Esophagus (tissue), 2 donors: Measurements from ENCODE around the gene MEOX1. TPM values are rescaled to one million over a fixed set of nuclear protein-coding genes. Genes with fewer than 3 reads are reported as not detected.
"Not testable (repeated sequence)": the region's sequence is repeated elsewhere in the genome, so short reads cannot be mapped to it uniquely, and the experiment has no call there.

Experiments used
- H3K27ac ChIP-seq, 2 donors: one replicate each; pipeline ENCODE4 v1.5.1; 2013; ENCODE audit warnings: low read depth in 2 of 2, mild to moderate bottlenecking in 2 of 2, inconsistent platforms in 1 of 2, low read length in 1 of 2, moderate library complexity in 1 of 2
- H3K27me3 ChIP-seq, 2 donors: one replicate each; pipeline ENCODE4 v1.6.1; 2013; ENCODE audit warnings: low read length in 2 of 2, control low read depth in 1 of 2, mild to moderate bottlenecking in 1 of 2; ENCODE audit not compliant: insufficient read depth in 2 of 2, control insufficient read depth in 1 of 2
- H3K36me3 ChIP-seq, 2 donors: one replicate each; pipeline ENCODE4 v1.6.1; 2013; ENCODE audit warnings: low read length in 1 of 2; ENCODE audit not compliant: control insufficient read depth in 2 of 2, insufficient read depth in 2 of 2
- H3K4me1 ChIP-seq, 2 donors: one replicate each; pipeline ENCODE4 v1.6.1; 2013; ENCODE audit warnings: low read length in 1 of 2; ENCODE audit not compliant: control insufficient read depth in 2 of 2, insufficient read depth in 2 of 2
- H3K4me3 ChIP-seq, 2 donors: one replicate each; pipeline ENCODE4 v1.5.1; 2013; ENCODE audit warnings: low read length in 2 of 2, mild to moderate bottlenecking in 2 of 2, low read depth in 1 of 2, moderate library complexity in 1 of 2
- H3K9me3 ChIP-seq, 2 donors: one replicate each; pipeline ENCODE4 v1.6.1; 2013; ENCODE audit warnings: mild to moderate bottlenecking in 2 of 2, low read depth in 1 of 2, low read length in 1 of 2, moderate library complexity in 1 of 2; ENCODE audit not compliant: control insufficient read depth in 2 of 2, insufficient read depth in 1 of 2
- WGBS, 2 donors: extraction: QIAGEN DNeasy Blood & Tissue Kit; methylation state at CpG; one replicate each; pipeline ENCODE4 v1.1.7; 2013; 5-methylcytosine and 5-hydroxymethylcytosine counted together
- polyA plus RNA-seq, 2 donors: library from polyadenylated mRNA; stranded (reverse); fragments of 200-250 nt; gene quantifications; one replicate each; pipeline ENCODE4 v1.2.3, GENCODE V29; 2013
- donor health status: healthy with polysubstance abuse.
- donor health status: Bipolar disorder and iron deficiency.

MEOX1 gene
- polyA plus RNA-seq, 2 donors, result 1.8 to 2.7 TPM

- no peaks in the 10 kb centered on the region for H3K36me3 ChIP-seq
- no peaks in the 10 kb centered on the region for H3K4me1 ChIP-seq
- no peaks in the 10 kb centered on the region for H3K9me3 ChIP-seq
- no peaks in the 10 kb centered on the region for H3K27me3 ChIP-seq
- H3K4me3 ChIP-seq, result no peak overlapping the region
- 98 to 100% methylated on average over 1 of the region's 1 CpG for WGBS, 2 donors
- H3K27ac ChIP-seq, result no peak overlapping the region
Measured at GRCh38 chr17:43603321-43603720, 58.4 kb downstream of the MEOX1 start.

- 94 to 95% methylated on average over 4 of the region's 4 CpGs for WGBS, 2 donors
- H3K4me3 ChIP-seq, result not testable (repeated sequence)
Measured at GRCh38 chr17:43602556-43602955, 59.2 kb downstream of the MEOX1 start.

GRCh38 chr17:43601280-43602039, 60.3 kb downstream of the MEOX1 start:
- no peak overlapping the region for H3K4me3 ChIP-seq
- H3K27me3 ChIP-seq, result no peaks in the 10 kb centered on the region
- no peak overlapping the region for H3K27ac ChIP-seq
- H3K9me3 ChIP-seq, result no peaks in the 10 kb centered on the region
- WGBS, 2 donors, result 41 to 47% methylated on average over 10 of the region's 10 CpGs
- no peaks in the 10 kb centered on the region for H3K36me3 ChIP-seq
- no peaks in the 10 kb centered on the region for H3K4me1 ChIP-seq

More at GRCh38 chr17:43602556-43602955, 59.2 kb downstream of the MEOX1 start:
- not testable (repeated sequence) for H3K27me3 ChIP-seq, H3K36me3 ChIP-seq, H3K9me3 ChIP-seq, H3K4me1 ChIP-seq, H3K27ac ChIP-seq

- H3K36me3 ChIP-seq, result no peaks in the 10 kb centered on the region
- no peak overlapping the region for H3K4me3 ChIP-seq
- no peaks in the 10 kb centered on the region for H3K27me3 ChIP-seq
- H3K9me3 ChIP-seq, result no peaks in the 10 kb centered on the region
- H3K4me1 ChIP-seq, result no peaks in the 10 kb centered on the region
- WGBS, 2 donors, result 75 to 88% methylated on average over 3 of the region's 3 CpGs
- no peak overlapping the region for H3K27ac ChIP-seq
Measured at GRCh38 chr17:43599835-43600234, 61.9 kb downstream of the MEOX1 start.

GRCh38 chr17:43599046-43599395, 62.7 kb downstream of the MEOX1 start:
- Histone ChIP-seq H3K9me3 (no peaks in the 10 kb centered on the region), H3K36me3 (no peaks in the 10 kb centered on the region), H3K4me3 (no peak overlapping the region), H3K4me1 (no peaks in the 10 kb centered on the region), H3K27me3 (no peaks in the 10 kb centered on the region), H3K27ac (peak overlapping the region in 1 of 2 donors; percentile 0)
- 72 to 78% methylated on average over 5 of the region's 5 CpGs for WGBS, 2 donors

- no peak overlapping the region for H3K4me3 ChIP-seq
- no peaks in the 10 kb centered on the region for H3K36me3 ChIP-seq
- WGBS, 2 donors, result 64 to 68% methylated on average over 4 of the region's 4 CpGs
- H3K4me1 ChIP-seq, result no peaks in the 10 kb centered on the region
- no peak overlapping the region for H3K27ac ChIP-seq
- H3K9me3 ChIP-seq, result no peaks in the 10 kb centered on the region
- H3K27me3 ChIP-seq, result no peaks in the 10 kb centered on the region
Measured at GRCh38 chr17:43598357-43599045, 63.2 kb downstream of the MEOX1 start.

GRCh38 chr17:43597624-43598356, 63.9 kb downstream of the MEOX1 start:
- Histone ChIP-seq H3K36me3 (no peaks in the 10 kb centered on the region), H3K4me3 (no peak overlapping the region), H3K27ac (no peak overlapping the region), H3K9me3 (no peaks in the 10 kb centered on the region), H3K27me3 (no peaks in the 10 kb centered on the region), H3K4me1 (no peaks in the 10 kb centered on the region)
- WGBS, 2 donors, result 78 to 84% methylated on average over 11 of the region's 11 CpGs

- Histone ChIP-seq H3K36me3 (no peaks in the 10 kb centered on the region), H3K4me1 (peaks cover 4% of the 10 kb centered on the region in 2 donors), H3K9me3 (no peaks in the 10 kb centered on the region), H3K4me3 (no peak overlapping the region), H3K27me3 (no peaks in the 10 kb centered on the region), H3K27ac (no peak overlapping the region)
- 67 to 73% methylated on average over 4 of the region's 4 CpGs for whole genome bisulfite sequencing, 2 donors
Measured at GRCh38 chr17:43595466-43595865, 66.3 kb downstream of the MEOX1 start.

- Histone ChIP-seq H3K36me3 (no peaks in the 10 kb centered on the region), H3K27me3 (no peaks in the 10 kb centered on the region), H3K9me3 (no peaks in the 10 kb centered on the region), H3K4me1 (peaks cover 4% of the 10 kb centered on the region in 2 donors), H3K4me3 (no peak overlapping the region), H3K27ac (peak overlapping the region; percentile 53 to 78)
- WGBS, 2 donors, result 25 to 44% methylated on average over 28 of the region's 28 CpGs
Measured at GRCh38 chr17:43591779-43592562, 69.8 kb downstream of the MEOX1 start.
